ENCODE data around the gene SYNC.

- no peak for TF ChIP-seq CTCF (IDR thresholded peaks at IDR 0.05; ENCODE audit: poor library complexity)
- TF ChIP-seq EZH2 (IDR thresholded peaks at IDR 0.05; ENCODE audit: borderline replicate concordance) = no peak
- no peak for TF ChIP-seq EZH2phosphoT487 (IDR thresholded peaks at IDR 0.05; ENCODE audit: low read depth, severe bottlenecking, unreplicated experiment)
Observed at GRCh38 chr1:32681509-32681908, 21.1 kb downstream of the SYNC start.
